Endothelial cell of umbilical vein (primary cell): Measurements from ENCODE around the gene ZNF106. TPM values are rescaled to one million over a fixed set of nuclear protein-coding genes. Genes with fewer than 3 reads are reported as not detected.
A peak's percentile ranks its signal among the peaks of the same experiment; 100 is the strongest.

Source experiments
- BruUV-seq: library from RNA; stranded (reverse); fragments of 400-500 nt; replicated peaks from 2 replicates; lab custom pipeline; 2021; lab: Mats Ljungman, UMichigan
- CTCF ChIA-PET: fragments of 300-600, 350-600 bp; sonication (Branson Sonifier 250); formaldehyde crosslinking; loops from one replicate; lab custom pipeline; 2021; ENCODE audit warnings: antibody characterized with exemption, inconsistent platforms; lab: Charles Lee
- POLR2A ChIA-PET: fragments of 300-600, 350-600 bp; sonication (Branson Sonifier 250); formaldehyde crosslinking; loops from one replicate; lab custom pipeline; 2021; ENCODE audit warnings: antibody characterized with exemption, inconsistent platforms; lab: Charles Lee
- DNase-seq: peaks from one replicate; pipeline ENCODE4 v3.0.0-alpha.2; 2011; ENCODE audit warnings: low read depth, low spot score
- FAIRE-seq: peaks from 2 replicates; lab custom pipeline; 2011; peaks lifted over from hg19 to GRCh38; lab: Jason Lieb, UNC
- H2AFZ ChIP-seq: 2 replicates; pipeline ENCODE4 v1.6.0; 2012; ENCODE audit warnings: low read depth, low read length, control low read depth, inconsistent platforms
- H3K27ac ChIP-seq: 2 replicates; pipeline ENCODE4 v1.5.1; 2011; ENCODE audit warnings: low read depth, mild to moderate bottlenecking, control low read depth, low read length, moderate library complexity; ENCODE audit not compliant: insufficient read depth
- H3K27me3 ChIP-seq, 2 experiments: 2 replicates each; pipeline versions ENCODE4 v1.6.0 to v1.6.1; 2011; ENCODE audit warnings: low read length in 2 of 2, mixed read lengths in 1 of 2; ENCODE audit not compliant: control insufficient read depth in 2 of 2, insufficient read depth in 2 of 2
- H3K36me3 ChIP-seq, 2 experiments: 2 replicates in 1 of 2; 3 replicates in 1 of 2; pipeline ENCODE4 v1.5.1; 2011; ENCODE audit warnings: low read length in 2 of 2, mild to moderate bottlenecking in 1 of 2, moderate library complexity in 1 of 2; ENCODE audit not compliant: control insufficient read depth in 2 of 2, insufficient read depth in 2 of 2; ENCODE audit errors: extremely low read depth in 1 of 2
- H3K4me1 ChIP-seq: 3 replicates; pipeline ENCODE4 v1.5.1; 2011; ENCODE audit warnings: mild to moderate bottlenecking, low read length; ENCODE audit not compliant: control insufficient read depth, insufficient read depth; ENCODE audit errors: extremely low read depth
- H3K4me2 ChIP-seq: 2 replicates; pipeline ENCODE4 v1.6.1; 2011; ENCODE audit warnings: low read length, control low read depth, mixed read lengths; ENCODE audit not compliant: insufficient read depth
- H3K4me3 ChIP-seq, 3 experiments: fragments of 200-600 bp in 1 of 3; sonication (generic), shearing (Covaris generic) in 1 of 3; replicated peaks in 1 of 3; 2 replicates each; pipeline ENCODE4 v1.5.1; 2011 to 2016; ENCODE audit warnings: control low read depth in 3 of 3, low read length in 3 of 3, mild to moderate bottlenecking in 2 of 3, inconsistent platforms in 1 of 3, low read depth in 1 of 3, moderate library complexity in 1 of 3; ENCODE audit not compliant: insufficient read depth in 1 of 3
- H3K79me2 ChIP-seq: 2 replicates; pipeline ENCODE4 v1.6.0; 2012; ENCODE audit warnings: low read length, inconsistent platforms; ENCODE audit not compliant: control insufficient read depth, insufficient read depth
- H3K9ac ChIP-seq: replicated peaks from 2 replicates; pipeline ENCODE3; 2011; ENCODE audit warnings: low read length, control low read depth; ENCODE audit not compliant: insufficient read depth; ENCODE audit errors: extremely low read depth
- H3K9me1 ChIP-seq: replicated peaks from 3 replicates; pipeline ENCODE4 v1.6.0; 2011; ENCODE audit warnings: mild to moderate bottlenecking, low read length; ENCODE audit not compliant: control insufficient read depth, insufficient read depth; ENCODE audit errors: extremely low read depth
- H3K9me3 ChIP-seq: replicated peaks from 2 replicates; pipeline ENCODE4 v1.5.1; 2012; ENCODE audit warnings: low read length, inconsistent platforms; ENCODE audit not compliant: control insufficient read depth, insufficient read depth
- H4K20me1 ChIP-seq: replicated peaks from 2 replicates; pipeline ENCODE3; 2011; ENCODE audit warnings: mild to moderate bottlenecking, low read length; ENCODE audit not compliant: control insufficient read depth, insufficient read depth; ENCODE audit errors: extremely low read depth
- EZH2 ChIP-seq: IDR thresholded peaks from 2 replicates; pipeline ENCODE4 v1.6.1; 2012; ENCODE audit warnings: borderline replicate concordance, low read depth, mild to moderate bottlenecking, moderate library complexity, low read length, inconsistent platforms; ENCODE audit not compliant: severe bottlenecking
- FOS ChIP-seq: IDR thresholded peaks from 2 replicates; pipeline ENCODE4 v1.6.1; 2011; ENCODE audit warnings: mild to moderate bottlenecking, low read length, moderate library complexity, borderline replicate concordance; ENCODE audit not compliant: insufficient read depth
- GATA2 ChIP-seq: IDR thresholded peaks from 2 replicates; pipeline ENCODE4 v1.7.0; 2011; ENCODE audit warnings: low read depth, mild to moderate bottlenecking, moderate library complexity, mixed read lengths, low read length; ENCODE audit not compliant: insufficient read length, insufficient read depth
- JUN ChIP-seq: IDR thresholded peaks from 2 replicates; pipeline ENCODE4 v1.6.1; 2011; ENCODE audit warnings: borderline replicate concordance, low read depth; ENCODE audit not compliant: insufficient read length, insufficient read depth
- MYC ChIP-seq: IDR thresholded peaks from one replicate; pipeline ENCODE4 v1.6.1; 2011; ENCODE audit warnings: mild to moderate bottlenecking, low read depth, low read length
- POLR2A ChIP-seq: IDR thresholded peaks from 2 replicates; pipeline ENCODE4 v1.6.1; 2012; ENCODE audit warnings: low read depth, mild to moderate bottlenecking, control low read depth, low read length
- POLR2AphosphoS5 ChIP-seq: IDR thresholded peaks from 2 replicates; pipeline ENCODE4 v1.6.1; 2012; ENCODE audit warnings: low read depth, mild to moderate bottlenecking, control low read depth, low read length, moderate library complexity; ENCODE audit not compliant: insufficient read depth
- dilution Hi-C: fragments of 300-500 bp; cut with MboI; formaldehyde crosslinking; loops from one replicate; pipeline ENCODE4 v1.15.0; 2019; ENCODE audit warnings: low sequenced_read_pairs; ENCODE audit not compliant: extremely low pct_ligation_motif_present
- intact Hi-C: fragments of 100-400 bp; cut with micrococcal nuclease; formaldehyde crosslinking; loops from one replicate; pipeline ENCODE4 v1.10.0; 2022
- polyA plus RNA-seq, 4 experiments: library from polyadenylated mRNA; depleted of rRNA in 3 of 4; stranded (reverse) in 3 of 4; unstranded in 1 of 4; fragments of >200 nt; gene quantifications; 2 replicates each; pipeline versions ENCODE4 v1.2.1 to v1.2.3, GENCODE V29; 2011 to 2012; ENCODE audit warnings: missing spikeins in 1 of 4
- total RNA-seq: library from RNA; stranded (reverse); gene quantifications from 2 replicates; pipeline ENCODE4 v1.2.3, GENCODE V29; 2021
- TF ChIP-seq, protein P1 (sequence below), 2 donors: IDR thresholded peaks; 1 replicate in 1 of 2; 2 replicates in 1 of 2; pipeline ENCODE4 v1.5.1; 2011; ENCODE audit warnings: low read length in 2 of 2, mild to moderate bottlenecking in 2 of 2, moderate library complexity in 2 of 2, control low read depth in 1 of 2, inconsistent platforms in 1 of 2, low read depth in 1 of 2; ENCODE audit not compliant: insufficient read depth in 1 of 2; ENCODE audit errors: extremely low read depth in 1 of 2
- TF ChIP-seq, protein P2 (sequence below): IDR thresholded peaks from 2 replicates; pipeline ENCODE4 v1.6.1; 2011; ENCODE audit not compliant: insufficient read depth, insufficient read length

The ZNF106 gene
- total and polyA plus RNA-seq, 2 donors (not counting 3 experiments of a cell fraction or from before 2014, with no cell fraction given) = 18.9 to 53.5 TPM

DNA sequence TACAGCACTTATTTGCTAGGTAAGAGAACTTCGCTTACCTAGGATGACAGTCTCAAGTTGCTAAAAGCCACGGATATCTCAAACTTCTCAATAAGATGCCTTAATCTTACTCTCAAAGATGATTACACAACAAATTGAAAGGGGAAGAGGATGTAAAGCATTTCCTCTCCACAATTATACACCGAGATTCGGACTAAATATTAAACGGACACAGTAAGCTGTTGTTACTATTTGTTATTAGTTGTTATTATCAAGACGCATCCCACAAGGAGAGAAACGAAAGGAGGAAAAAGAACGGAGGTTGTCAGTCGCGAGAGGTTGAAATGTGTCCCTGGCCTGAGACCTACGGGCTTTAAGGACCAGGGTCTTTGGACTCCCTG lies 660 bp downstream of the ZNF106 start:
- no peaks in the 10 kb centered on the region for H3K9me1 ChIP-seq
- peak; percentile 44 for DNase-seq
- peak overlapping the region; percentile 98 for H3K9ac ChIP-seq
- TSS peak; percentile 18 for BruUV-seq
- dilution Hi-C loops = no loop called here
- POLR2A ChIA-PET = no interaction called here
- CTCF ChIA-PET = interaction anchor here (1.0 to 2.0 kb wide), 3 partner anchors 21 to 159 kb away, joined by 3 to 4 read pairs (median 4); no protein-coding TSS in a partner anchor
- H3K4me1 ChIP-seq = peaks cover 36% of the 10 kb centered on the region
- no peaks in the 10 kb centered on the region for H3K9me3 ChIP-seq
- H3K4me3 ChIP-seq = peak overlapping the region; percentile 79 to 94 (median 92)
- H2AFZ ChIP-seq = peak overlapping the region; percentile 22
- H3K27me3 ChIP-seq = no peaks in the 10 kb centered on the region
- FAIRE-seq = peak; percentile 47
- no peaks in the 10 kb centered on the region for H3K36me3 ChIP-seq
- H4K20me1 ChIP-seq = no peaks in the 10 kb centered on the region
- intact Hi-C loops = loop anchor here (2.0 to 5.0 kb wide), 2 partner anchors 85 to 218 kb away; partner anchors contain the start of genes GANC, STARD9 and TMEM87A
- peak overlapping the region; percentile 99 for H3K4me2 ChIP-seq
- peaks cover 48% of the 10 kb centered on the region for H3K79me2 ChIP-seq
- TF ChIP-seq JUN (no peak), POLR2A (no peak), EZH2 (no peak), MYC (no peak), POLR2AphosphoS5 (no peak), GATA2 (no peak), FOS (no peak)
- TF ChIP-seq, protein P1, sequence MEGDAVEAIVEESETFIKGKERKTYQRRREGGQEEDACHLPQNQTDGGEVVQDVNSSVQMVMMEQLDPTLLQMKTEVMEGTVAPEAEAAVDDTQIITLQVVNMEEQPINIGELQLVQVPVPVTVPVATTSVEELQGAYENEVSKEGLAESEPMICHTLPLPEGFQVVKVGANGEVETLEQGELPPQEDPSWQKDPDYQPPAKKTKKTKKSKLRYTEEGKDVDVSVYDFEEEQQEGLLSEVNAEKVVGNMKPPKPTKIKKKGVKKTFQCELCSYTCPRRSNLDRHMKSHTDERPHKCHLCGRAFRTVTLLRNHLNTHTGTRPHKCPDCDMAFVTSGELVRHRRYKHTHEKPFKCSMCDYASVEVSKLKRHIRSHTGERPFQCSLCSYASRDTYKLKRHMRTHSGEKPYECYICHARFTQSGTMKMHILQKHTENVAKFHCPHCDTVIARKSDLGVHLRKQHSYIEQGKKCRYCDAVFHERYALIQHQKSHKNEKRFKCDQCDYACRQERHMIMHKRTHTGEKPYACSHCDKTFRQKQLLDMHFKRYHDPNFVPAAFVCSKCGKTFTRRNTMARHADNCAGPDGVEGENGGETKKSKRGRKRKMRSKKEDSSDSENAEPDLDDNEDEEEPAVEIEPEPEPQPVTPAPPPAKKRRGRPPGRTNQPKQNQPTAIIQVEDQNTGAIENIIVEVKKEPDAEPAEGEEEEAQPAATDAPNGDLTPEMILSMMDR (IDR thresholded peaks at IDR 0.05; ENCODE audit: extremely low read depth in 1 of 2, insufficient read depth in 1 of 2, low read depth in 1 of 2, low read length in 2 of 2) = no peak
- TF ChIP-seq, protein P2, sequence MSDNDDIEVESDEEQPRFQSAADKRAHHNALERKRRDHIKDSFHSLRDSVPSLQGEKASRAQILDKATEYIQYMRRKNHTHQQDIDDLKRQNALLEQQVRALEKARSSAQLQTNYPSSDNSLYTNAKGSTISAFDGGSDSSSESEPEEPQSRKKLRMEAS = no peak
- H3K27ac ChIP-seq = peak overlapping the region; percentile 99
